ENCODE data around the gene CHCHD6. TPM values are rescaled to one million over a fixed set of nuclear protein-coding genes. Genes with fewer than 3 reads are reported as not detected.

The CHCHD6 gene
- polyA plus RNA-seq, 1 donor from 2014 or later, result 102 TPM

GRCh38 chr3:126816986-126817777, 113.1 kb downstream of the CHCHD6 start:
- Histone ChIP-seq H3K27ac (ENCODE audit: low read length) (no peak overlapping the region), H3K4me2 (ENCODE audit: low read length) (no peak overlapping the region), H3K9me2 (ENCODE audit: insufficient read depth, low read length) (no peaks in the 10 kb centered on the region), H3K36me3 (ENCODE audit: insufficient read depth, low read length) (no peaks in the 10 kb centered on the region), H3K79me2 (replicated peaks; ENCODE audit: insufficient read depth, low read length) (no peaks in the 10 kb centered on the region), H3K9ac (ENCODE audit: low read length) (no peak overlapping the region), H2AFZ (ENCODE audit: low read depth, low read length) (no peak overlapping the region), H3K9me3 (ENCODE audit: low read length) (no peaks in the 10 kb centered on the region), H3K4me3 (ENCODE audit: low read length) (no peak overlapping the region), H4K20me1 (ENCODE audit: insufficient read depth) (no peaks in the 10 kb centered on the region), H3F3A (ENCODE audit: insufficient read depth, low read length, poor library complexity, severe bottlenecking) (no peaks in the 10 kb centered on the region), H3K27me3 (ENCODE audit: insufficient read depth, low read depth, low read length) (no peaks in the 10 kb centered on the region)
- no peak for TF ChIP-seq EP300 (conservative IDR thresholded peaks at IDR 0.05; ENCODE audit: poor library complexity, severe bottlenecking)
- no peak for TF ChIP-seq MXI1 (conservative IDR thresholded peaks at IDR 0.05; ENCODE audit: poor library complexity, severe bottlenecking)
- no peak for TF ChIP-seq CTCF (IDR thresholded peaks at IDR 0.05; ENCODE audit: poor library complexity, severe bottlenecking)

GRCh38 chr3:126817781-126818180, 113.7 kb downstream of the CHCHD6 start:
- no peak for TF ChIP-seq TAF1 (IDR thresholded peaks at IDR 0.05; ENCODE audit: low read depth)
- TF ChIP-seq REST (IDR thresholded peaks at IDR 0.05; ENCODE audit: borderline replicate concordance), result no peak
- TF ChIP-seq EP300 (conservative IDR thresholded peaks at IDR 0.05; ENCODE audit: poor library complexity, severe bottlenecking), result no peak
- no peak for TF ChIP-seq MXI1 (conservative IDR thresholded peaks at IDR 0.05; ENCODE audit: poor library complexity, severe bottlenecking)
- no peak for TF ChIP-seq RAD21 (conservative IDR thresholded peaks at IDR 0.05)
- TF ChIP-seq SMC3 (conservative IDR thresholded peaks at IDR 0.05; ENCODE audit: poor library complexity), result no peak
- TF ChIP-seq CTCF (IDR thresholded peaks at IDR 0.05; ENCODE audit: poor library complexity, severe bottlenecking), result no peak
- no peak for TF ChIP-seq POLR2AphosphoS5 (IDR thresholded peaks at IDR 0.05)
- TF ChIP-seq EZH2 (IDR thresholded peaks at IDR 0.05; ENCODE audit: borderline replicate concordance, insufficient read depth, low read length, poor library complexity, severe bottlenecking), result no peak
- H3K4me2 ChIP-seq (ENCODE audit: low read length), result no peak overlapping the region
- H3K9me3 ChIP-seq (ENCODE audit: low read length), result no peaks in the 10 kb centered on the region
- no peaks in the 10 kb centered on the region for H3K27me3 ChIP-seq (ENCODE audit: insufficient read depth, low read depth, low read length)
- no peak overlapping the region for H3K9ac ChIP-seq (ENCODE audit: low read length)
- no peak overlapping the region for H3K27ac ChIP-seq (ENCODE audit: low read length)
- H3K36me3 ChIP-seq (ENCODE audit: insufficient read depth, low read length), result no peaks in the 10 kb centered on the region
- H2AFZ ChIP-seq (ENCODE audit: low read depth, low read length), result no peak overlapping the region
- no peaks in the 10 kb centered on the region for H3K9me2 ChIP-seq (ENCODE audit: insufficient read depth, low read length)
- H4K20me1 ChIP-seq (ENCODE audit: insufficient read depth), result no peaks in the 10 kb centered on the region
- H3K4me3 ChIP-seq (ENCODE audit: low read length), result no peak overlapping the region
- no peaks in the 10 kb centered on the region for H3F3A ChIP-seq (ENCODE audit: insufficient read depth, low read length, poor library complexity, severe bottlenecking)
- H3K79me2 ChIP-seq (replicated peaks; ENCODE audit: insufficient read depth, low read length), result no peaks in the 10 kb centered on the region

Measured in neural cell (in vitro differentiated cells).